Prostate gland (tissue), 2 donors: ENCODE data around the gene BAG3.

Experiments used
- CTCF ChIP-seq, 4 experiments: fragments of 200-600 bp in 2 of 4; fragments of 450-650 bp in 2 of 4; sonication (generic) in 2 of 4; IDR thresholded peaks; 1 replicate in 3 of 4; 2 replicates in 1 of 4; pipeline ENCODE4 v1.5.1; 2016 to 2019; ENCODE audit warnings: antibody characterized with exemption in 4 of 4, mild to moderate bottlenecking in 2 of 4, moderate library complexity in 2 of 4
- POLR2A ChIP-seq: fragments of 450-650 bp; IDR thresholded peaks from one replicate; pipeline ENCODE4 v1.6.1; 2016; ENCODE audit warnings: antibody characterized with exemption, mild to moderate bottlenecking

DNA sequence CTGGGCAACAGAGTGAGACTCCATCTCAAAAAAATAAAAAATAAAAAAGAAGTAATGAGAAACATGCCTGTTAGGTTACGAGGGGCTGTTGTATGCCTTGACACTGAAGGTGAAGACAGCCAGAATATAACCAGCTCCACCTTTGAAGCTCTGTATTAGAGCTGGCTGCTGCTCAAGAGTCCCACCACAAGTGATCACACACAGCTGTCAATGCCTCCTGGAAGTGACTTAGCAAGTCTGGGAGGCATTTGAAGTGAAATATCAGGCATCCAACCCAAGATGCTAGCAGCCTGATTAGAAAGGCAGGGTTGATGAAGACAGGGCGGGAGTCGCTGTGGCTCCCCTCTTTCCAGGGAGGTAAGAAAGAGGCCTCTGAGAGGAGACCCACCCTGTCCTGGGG, 40.5 kb downstream of the BAG3 start:
- TF ChIP-seq CTCF (IDR thresholded peaks at IDR 0.05) = no peak
- no peak for TF ChIP-seq POLR2A
